ENCODE results near the gene NPC2.
A peak's percentile ranks its signal among the peaks of the same experiment; 100 is the strongest.

The NPC2 gene

DNA sequence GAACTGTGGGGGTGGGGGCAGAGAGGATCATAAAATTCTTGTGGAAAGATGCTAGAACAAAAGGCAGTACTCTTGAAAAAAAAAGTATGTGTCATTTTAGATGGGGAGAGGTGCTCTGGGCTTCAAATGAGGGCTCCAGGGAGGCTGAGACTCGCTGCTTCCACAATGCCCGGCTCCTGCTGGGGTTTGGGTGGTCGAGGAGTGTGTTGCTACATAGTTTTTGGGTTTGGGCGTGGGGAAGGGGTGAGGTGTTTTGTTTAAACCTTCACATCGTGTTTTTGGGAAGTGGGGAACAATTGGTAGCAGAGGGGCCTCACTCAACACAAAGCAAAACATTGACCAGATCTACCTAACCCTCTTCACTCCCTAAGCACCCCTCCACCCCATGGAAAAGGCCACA is 8.6 kb upstream of the NPC2 start:
- no peak for DNase-seq

DNA sequence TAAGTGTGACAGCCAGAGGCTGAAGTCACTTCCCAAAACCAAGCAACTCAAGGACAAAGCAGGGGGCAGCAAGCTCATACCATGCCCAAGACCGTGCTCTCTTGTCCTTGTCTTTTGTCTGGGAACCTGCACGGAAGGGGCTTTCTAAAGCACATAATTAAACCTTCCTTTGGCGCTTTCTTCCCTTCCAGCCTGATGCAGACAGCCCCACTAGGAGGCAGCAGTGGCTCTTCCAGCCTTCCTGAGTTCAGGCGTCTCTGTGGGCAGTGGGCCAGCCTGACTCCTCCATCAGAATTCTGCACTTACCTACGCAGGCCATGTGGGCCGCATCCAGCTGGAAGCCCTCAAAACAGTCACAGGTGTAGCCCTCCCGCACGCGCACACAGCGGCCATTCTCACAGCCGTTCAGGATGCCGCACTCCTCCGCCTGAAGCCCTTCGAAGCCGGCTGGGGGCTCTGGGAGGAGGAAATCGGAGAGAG is 8.1 kb upstream of the NPC2 start:
- no peak for DNase-seq

DNA sequence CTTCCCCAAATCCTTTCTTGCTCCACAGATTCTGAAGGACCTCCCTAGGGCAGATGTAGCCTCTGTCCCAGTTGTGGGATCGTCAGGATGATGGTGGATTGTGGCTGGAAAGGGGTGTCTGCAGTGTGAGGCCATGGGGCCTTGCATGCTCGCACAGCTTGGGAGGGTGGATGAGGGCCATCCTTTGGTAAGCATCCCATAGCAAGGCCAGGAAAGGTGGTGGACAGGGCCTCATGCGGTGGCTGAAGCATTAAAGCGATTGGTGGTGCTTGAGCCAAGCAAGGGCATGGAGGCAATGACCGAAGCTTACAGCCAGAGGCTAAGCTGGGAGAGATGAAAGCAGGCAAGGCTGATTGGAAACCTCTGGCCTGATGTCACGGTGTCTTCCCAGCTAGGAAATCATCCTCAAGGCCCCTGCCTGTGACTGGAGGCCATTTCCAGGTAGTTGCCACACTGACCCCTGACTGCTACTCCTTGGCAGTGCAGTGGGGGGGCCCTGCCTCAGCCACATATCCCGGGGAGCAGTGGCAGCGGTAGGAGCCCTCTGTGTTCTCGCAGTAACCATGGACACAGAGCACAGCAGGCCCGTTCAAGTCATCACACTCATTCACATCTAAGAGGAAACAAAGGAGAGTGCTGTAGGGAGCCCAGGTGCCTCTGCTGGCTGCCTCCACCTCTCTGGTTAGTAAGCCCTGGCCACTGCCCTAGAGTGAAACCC is 7.5 kb upstream of the NPC2 start:
- no peak for DNase-seq

DNA sequence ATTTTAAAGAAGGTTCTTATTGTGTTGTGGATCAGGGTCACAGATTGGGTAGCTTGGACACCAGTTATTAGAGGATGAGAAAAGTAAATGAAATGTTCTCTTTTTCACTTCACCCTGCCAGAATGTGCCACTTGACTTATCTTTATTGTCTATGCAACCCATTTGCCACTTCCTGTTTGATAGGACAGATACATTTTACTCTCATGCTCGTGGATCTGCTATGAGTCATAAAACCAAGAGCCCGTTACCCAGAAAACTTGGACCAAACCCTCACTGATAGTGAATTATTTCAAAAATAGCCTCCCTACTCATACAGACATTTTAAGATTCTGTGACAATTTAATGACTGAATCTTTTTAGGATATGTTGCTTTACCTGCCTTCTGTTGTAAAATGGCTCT is 2.3 kb upstream of the NPC2 start:
- no peak for DNase-seq

DNA sequence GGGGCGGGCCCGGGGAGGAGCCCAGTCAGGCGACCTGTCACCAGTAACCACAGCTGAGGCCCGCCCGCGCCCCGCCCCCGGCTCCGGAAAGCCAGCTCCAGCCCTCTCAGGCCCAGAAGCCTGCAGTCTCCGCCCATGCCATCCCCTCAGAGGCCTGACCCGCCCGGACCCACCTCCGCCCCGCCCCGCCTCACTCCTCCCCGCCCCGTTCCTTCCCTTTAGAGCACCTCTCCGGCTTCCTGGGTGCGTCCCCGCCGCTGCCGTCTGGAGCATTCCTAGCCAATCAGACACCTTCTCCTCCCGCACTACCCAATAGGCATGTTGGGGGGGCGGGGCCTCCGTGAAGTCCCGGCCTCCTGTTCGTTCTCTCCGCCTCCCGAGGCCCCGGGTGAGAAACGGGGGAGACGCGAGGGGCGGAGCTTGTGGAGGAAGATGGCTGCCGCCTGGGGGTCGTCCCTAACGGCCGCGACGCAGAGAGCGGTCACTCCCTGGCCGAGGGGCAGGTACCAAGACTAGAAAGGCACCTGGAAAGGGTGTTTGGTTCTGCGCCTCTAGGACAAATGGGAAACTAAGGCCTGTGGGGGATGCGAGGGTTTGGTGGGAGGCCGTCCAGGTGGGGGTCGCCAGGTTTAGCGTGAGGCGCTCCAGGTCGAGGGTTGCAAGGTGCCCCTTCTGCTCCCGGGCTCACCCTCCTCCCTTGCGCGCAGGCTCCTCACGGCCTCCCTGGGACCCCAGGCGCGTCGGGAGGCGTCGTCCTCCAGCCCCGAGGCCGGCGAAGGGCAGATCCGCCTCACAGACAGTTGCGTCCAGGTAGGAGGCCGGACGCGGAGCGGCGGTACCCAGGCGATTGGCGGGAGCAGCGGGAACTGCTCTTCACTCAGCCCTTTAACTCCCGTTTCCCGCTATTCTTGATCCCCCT is 497 bp upstream of the NPC2 start, which contains the start of gene ISCA2:
ISCA2 (plus strand) TSS at position 423 of the 919 bp plus-strand sequence; CDS start at position 433, 10 bp downstream.
- peak; percentile 99 for DNase-seq

DNA sequence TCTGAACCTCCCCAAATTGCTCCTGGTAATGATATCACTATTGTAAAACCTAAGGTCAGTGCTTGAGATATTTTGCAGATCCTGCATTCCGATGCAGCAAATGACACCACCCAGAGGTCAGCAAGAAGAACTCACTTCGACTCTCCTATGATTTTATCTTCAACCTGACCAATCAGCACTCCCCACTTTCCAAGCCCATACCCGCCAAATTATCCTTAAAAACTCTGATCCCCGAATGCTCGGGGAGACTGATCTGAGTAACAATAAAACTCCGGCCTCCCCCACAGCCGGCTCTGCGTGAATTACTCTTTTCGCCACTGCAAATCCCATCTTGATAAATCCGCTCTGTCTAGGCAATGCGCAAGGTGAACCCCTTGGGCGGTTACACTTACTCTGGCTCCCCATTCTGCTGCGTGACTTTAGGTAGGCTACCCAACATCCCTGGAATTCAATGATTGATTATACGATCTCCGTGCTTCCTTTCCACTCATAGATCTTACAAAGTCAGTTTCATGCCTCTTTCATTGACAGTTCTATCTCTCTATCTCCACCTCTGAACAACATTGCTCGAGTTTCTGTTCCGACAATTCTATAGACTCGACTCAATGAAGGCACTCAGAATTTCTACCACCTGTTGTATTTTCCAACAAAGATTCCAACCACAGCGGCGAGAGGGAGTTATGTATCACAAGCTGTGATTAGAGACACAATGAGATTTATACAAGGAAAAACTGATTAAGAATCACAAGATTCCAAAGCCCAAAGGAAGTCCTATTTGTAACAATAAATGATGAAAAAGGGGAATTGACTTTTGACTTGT is 939 bp downstream of the NPC2 start:
- no peak for DNase-seq

DNA sequence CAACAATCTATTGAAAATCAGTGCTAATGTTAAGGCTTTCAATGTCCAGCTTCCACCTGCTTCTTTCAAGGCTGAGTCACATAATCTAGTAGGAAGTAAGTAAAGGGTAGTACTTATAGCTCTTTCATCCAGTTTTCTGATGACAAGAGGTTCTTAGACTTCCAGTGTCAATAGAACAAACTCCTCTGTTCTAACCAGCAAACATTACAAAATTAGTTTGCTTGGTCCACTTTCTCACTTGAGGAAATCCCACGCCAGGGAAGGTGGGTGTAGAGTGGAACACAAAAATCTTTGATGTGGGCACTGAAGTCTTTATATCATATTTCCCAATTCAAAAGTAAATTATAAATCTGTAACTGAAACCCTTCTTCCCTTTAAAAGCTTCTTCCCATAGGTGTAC is 2.6 kb downstream of the NPC2 start:
- no peak for DNase-seq

DNA sequence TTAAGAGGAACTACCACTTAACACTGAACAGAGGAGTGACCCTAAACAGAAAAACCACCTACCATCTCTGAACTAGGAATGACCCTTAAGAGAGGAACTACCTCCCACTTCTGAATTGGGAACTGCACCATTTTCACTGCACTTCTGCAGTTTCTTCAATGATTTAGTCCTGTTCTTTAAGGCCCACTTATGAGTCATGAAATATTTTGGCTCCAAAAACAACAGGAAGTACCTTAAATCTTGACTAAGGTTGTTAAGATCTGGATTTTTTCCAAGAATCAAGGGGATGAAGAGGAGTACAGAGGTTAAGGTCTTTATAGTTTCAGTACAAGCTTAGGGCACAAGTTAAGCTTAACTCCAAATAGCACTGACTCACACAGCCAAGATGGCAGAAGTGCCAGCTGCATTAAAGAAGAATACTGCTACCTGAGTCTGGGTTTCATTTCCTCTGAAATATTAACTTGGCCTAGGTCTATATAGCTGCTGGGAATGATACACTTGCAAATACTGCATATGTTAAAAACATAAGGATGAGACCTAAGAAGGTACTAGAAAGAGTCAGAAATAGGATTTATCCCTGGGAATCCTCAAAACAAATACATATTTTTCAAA is 4.2 kb downstream of the NPC2 start:
- no peak for DNase-seq

DNA sequence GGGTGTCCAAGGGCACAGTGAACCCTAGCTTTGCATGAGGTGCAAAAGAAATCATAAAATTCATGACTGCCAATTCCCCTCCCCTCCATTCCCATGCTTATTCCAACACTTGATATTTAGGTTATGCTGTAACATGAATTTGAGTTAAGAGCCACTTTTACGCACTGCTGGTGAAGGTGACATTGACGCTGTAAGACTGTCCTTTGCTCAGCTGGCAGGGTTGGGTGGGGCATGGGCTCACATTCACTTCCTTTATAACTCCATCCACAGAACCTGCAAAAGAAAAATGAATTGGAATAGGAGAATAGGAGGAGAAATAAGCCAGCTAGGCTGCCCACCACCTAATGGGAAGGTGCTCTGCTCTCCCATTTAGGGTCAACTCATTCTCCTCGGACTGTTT is 6.9 kb downstream of the NPC2 start:
- no peak for DNase-seq

DNA sequence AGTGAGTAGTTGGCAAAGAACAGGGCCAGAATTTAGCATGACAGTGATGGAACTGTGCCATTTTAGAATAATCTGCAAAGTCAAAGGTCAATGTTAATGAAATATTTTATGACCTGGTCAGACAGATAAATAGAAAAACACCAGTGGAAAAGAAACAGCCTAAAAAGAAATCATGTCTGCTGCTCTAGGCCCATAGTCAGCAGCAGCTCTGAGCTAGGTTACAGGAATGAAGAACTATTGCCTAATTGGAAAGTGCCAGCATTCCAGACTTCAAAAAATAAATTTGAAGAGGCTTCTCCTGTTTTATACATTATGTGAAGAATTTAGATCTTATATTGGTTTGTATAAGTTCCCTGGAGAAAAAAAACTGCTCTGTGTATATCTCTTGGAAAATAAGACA is 9.8 kb downstream of the NPC2 start:
- no peak for DNase-seq

DNA sequence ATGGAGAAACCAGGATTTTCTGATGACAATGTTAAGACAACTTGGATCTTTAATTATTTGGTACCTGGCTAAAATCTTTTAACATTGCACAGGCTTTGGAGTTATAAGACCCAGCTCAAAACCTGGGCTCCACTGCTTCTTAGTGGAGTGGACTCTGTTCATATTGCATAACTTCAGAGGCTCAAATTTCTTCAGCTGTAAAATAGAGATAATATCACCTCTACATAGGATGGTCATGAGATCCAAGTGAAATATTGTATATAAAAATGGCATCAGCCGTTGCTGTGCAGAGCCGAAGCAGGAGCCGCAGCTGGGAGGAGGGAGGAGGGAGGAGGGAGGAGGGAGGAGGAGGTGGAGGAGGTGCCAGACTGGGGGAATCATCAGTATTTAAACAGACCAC is 10.5 kb downstream of the NPC2 start:
- DNase-seq, result no peak

DNA sequence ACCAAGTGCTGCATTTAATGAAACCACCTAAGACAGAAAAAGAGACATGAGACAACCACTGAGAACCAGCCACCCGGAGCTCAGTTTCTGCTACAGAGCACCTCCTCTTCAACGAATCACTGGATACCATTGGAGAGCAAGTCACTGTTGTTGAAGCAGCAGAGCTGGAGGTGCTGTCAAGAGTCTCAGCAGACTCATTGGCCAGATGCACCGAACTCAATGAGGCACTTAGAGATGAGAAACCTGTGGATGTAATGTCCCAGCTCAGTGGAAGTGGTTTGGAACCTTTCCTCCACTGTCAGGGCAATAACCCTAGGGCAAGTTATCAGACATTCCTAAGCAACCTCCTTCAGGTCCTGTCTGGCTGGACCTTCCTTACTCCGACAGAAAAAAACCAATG is 13.1 kb downstream of the NPC2 start:
- DNase-seq, result no peak

DNA sequence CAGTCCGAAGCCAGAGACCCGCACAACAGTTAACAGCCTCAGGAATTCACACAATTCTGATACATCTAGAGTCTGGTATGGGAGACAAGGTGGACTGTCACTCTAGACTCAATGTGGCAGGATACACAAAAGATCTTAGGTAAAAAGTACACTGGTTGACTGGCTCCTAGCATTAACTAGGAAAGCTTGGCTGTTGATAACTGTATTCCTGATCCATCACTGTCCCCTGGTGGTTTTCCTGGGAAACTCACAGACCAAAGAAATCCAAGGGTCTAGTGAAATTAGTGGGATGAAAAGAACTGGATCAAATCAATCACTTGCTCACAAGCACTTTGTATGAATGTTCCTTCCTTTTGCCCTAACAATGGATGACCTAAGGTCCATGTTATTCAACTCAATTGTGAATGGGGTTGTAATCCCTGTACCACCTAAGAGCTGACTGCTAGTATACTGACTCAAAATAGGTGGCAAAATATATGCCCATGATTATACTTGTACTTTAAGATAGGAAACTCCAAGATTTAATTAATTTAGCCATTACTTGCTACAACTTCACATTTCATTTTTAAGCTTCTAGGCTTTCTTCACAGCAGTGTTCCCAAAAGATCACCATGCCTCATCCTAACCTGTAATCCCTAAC is 14.0 kb downstream of the NPC2 start:
- no peak for DNase-seq

DNA sequence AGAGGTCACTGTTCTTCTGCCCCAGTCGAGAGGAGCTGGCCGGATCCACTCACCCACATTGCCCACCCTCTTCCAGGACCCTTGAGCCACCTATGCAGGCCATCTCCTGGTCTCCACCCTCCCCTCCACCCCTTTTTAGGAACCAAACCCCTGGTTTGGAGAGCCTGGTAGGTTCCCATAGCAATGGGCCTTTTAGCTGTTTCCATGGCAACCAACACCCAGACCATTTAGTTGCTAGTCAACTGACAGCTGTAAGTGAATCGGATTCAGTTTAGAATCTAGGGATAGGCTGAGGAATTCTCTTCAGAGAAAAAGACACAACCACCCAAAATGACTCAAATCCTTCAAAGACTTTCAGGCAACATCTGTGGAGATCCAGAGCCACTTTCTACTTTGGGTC is 16.5 kb downstream of the NPC2 start:
- DNase-seq, result no peak

DNA sequence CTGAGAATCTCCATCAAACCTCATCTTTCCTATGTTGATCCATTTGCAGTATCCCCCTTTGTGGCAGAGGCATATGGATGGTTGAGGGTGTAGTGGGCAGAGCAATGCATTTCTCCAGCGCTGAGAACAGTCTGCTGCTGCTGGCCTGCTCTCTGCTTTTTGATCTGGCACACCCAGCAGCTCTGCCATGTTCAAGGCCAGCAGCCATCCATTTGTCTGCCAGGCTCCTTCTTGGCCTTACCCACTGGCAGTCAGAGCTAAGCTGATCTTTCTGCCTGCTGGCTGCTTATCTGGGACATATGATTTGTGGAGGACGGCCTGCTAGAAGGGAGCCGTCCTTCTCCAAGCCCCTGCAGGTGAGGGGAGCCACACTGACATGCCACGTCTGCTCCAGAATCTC is 17.0 kb downstream of the NPC2 start:
- DNase-seq, result no peak

DNA sequence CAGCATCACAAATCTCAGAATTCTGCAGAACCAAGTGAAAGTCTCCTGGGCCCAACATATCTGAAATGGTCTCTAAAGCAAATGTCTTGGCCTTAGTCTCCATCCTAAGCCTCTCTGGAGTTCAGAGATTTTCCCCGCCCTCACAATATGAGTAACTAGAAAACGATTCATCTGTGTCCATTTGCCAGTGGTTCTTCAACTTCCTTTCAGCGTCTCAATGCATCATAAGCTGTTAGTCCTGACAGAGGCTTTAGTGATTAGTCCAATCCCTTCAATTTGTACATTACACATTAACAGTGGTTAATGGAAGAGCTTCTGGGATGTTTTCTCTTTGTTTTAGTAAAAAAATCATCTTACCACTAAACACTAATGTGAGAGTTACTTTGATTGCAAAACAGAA is 17.4 kb downstream of the NPC2 start:
- DNase-seq, result no peak

DNA sequence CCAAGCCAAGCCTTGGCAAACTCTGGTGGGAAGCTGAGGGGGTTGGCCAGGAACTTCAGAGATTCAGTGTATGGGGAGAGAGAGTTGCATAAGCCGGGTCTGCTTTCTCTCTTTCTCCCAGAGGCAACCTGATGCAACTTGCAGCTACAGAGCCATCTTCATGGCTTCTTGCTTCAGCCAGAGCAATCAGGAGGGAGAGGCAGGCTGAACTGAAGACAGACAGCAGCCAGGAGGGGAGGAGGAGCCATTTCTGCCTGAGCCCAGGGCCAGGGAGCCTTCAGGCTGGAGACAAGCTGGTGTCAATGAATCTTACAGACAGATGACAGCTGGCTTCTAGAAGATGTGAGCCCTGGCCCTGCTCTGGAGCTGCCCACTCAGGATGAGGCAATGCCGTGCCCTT is 18.7 kb downstream of the NPC2 start:
- no peak for DNase-seq

DNA sequence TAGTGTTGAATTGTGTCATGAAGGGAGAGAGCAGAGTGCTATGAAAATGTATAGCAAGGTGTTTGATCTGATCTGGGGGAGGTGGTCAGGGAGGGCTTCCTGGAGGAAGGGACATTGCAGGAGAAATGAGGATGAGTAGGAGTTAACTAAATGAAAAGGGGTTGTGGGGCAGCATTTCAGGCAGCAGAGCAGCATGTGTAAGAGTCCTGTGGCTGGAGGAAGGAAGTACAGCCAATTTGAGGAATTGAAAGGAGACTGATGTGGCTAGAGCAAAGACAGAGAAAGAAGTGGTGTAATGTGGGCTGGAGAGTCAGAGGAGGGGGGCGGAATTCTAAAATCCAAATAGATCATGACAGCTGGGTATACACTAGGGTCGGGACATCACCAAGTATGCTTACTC is 20.5 kb downstream of the NPC2 start:
- DNase-seq, result no peak

DNA sequence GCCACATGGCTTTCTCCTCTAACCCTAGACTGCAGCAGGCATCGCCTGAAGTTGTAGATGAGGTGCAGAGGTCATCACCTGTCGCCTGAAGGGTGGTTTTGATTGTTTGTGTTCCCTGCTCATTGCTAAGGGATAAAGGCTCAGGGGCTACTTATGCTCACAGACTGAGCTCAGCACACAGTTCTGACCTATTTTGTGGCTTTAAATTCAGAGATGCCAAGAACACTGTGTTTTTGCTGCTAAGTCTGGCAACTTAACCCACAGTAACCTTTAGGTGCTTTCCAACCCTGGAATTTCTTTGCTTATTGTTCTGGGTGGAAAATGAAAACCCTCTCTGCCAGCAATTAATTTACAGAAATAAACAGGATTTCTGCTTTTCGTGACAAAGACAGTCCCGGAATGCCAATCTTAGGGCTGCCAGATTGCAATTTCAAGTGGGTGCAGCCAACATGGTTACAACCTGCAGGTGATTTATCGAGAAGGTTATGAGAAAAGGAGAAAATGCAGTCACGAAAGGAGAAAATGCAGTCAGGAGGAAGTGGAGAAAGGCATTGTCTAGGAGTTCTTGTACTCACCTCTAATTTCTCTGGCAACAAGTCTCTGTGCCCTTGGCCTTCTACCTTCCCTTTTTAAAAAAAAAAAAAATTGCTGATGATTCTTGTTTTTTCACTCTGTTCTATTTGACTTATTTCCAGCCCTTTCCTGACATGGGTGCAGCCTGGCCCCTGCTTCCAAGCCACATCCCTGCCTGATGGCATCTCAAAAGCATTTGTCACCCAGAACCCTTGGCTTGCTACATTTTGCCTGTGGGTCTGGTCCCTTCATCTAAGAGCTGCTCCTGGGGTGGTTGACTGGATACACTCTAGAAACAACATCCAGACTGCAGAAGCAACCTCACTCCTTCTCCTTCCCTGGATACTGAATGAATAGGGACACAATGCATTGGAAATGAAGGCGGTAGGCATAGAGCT is 23.3 kb downstream of the NPC2 start:
- DNase-seq, result no peak

DNA sequence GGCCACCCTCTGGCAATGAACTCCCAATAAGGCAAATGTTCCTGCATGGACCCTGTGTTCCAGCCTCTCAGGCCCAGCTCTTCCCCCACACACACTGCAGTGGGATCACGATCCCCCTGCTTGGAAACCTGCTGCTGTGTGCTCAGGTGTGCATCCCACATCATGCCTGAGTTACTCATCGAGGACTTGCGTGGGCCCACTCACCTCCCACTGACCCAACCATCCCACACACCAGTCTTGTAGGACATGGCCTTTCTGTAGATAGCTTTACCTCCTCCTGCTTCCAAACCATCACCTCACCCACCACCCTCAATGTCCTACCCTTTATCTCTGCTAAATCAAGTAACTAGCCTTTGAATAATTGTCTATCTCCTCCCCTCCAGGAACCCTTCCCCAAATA is 24.6 kb downstream of the NPC2 start:
- DNase-seq, result no peak

DNA sequence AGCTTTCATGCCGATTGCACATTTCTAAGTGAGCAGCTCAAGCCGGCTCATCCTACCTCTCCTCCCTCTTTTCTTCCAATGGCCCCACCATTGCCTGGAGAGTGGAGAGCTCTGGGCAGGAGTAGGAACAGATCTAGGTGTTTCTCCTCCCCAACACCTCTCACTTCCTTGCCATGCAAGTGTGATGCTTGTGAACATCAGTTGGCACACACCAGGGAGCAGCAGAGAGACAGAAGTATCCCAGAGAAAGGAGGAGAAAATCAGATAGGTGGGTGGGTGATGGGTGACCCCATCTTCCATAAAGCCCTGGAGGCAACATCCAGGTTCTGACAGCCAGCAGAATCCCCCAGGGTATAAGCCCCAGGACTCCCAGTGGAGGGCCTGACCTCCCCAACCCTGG is 27.8 kb downstream of the NPC2 start:
- DNase-seq, result no peak

All from T-helper 9 cell (primary cell).